ENCODE data around the gene GNG2.

GNG2 gene

DNA sequence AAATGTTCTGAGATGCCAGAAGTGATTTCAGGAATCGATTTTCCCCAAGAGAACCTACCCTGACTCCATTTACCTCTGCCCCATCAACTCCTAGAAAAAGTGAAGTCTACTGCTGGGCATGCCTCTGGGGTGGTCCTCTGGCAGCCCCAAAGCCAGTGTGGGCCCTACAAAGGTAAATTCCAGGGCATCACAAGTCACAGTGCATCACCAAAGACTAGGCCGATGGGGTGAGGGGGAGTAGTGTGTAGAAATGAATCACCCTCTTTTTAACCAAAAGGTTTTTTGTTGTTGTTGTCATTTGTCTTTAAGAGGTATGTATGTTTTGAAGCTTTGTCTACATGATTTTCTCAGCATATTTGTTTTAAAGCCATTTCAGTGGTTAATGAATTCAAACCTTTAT is 82.6 kb downstream of the GNG2 start:
- DNase-seq = no peak

GRCh38 chr14:51950007-51950406 is 89.6 kb downstream of the GNG2 start:
- no peak for DNase-seq

- no peak for DNase-seq
Measured at GRCh38 chr14:51951656-51952055, 91.2 kb downstream of the GNG2 start.

- DNase-seq = no peak
Measured at GRCh38 chr14:51954031-51954430, 93.6 kb downstream of the GNG2 start.

DNA sequence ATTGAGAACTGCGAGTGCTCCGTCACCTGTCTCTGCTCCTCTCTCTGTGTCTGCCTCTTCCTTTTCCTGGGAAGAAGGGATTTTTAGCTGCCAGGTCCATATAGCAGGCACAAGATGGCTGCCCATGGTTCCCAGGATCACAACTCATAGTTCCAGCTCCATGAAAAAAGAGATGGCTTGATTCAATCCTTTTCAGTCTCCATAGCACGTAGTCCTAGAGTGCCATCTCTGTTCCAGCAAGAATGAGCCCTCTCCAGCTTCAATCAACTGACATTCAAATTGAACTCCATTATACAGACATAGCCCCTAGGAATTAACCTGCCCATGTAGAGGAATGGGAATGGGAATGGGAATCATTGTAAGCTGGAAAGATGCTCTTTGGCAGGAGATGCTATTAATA is 94.2 kb downstream of the GNG2 start:
- DNase-seq = no peak

DNA sequence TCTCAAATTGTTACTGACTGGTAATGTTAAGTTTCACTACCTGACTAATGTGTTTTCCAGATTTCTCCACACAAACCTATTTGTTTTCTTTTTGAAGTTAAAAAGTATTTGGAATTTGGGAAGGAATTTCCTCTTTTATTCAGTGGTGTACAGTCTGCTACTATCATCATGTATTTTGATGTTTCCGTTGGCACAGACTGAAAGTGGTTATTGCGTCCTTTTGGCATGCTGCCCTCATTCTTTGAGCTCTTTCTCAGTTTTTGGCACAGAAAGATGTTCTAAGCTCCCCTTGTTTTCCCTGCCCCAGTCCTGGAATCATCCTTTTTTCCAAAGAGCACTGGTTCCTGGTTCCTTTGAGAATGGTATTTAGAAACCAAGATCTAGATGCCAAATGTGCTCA is 97.5 kb downstream of the GNG2 start:
- no peak for DNase-seq

DNA sequence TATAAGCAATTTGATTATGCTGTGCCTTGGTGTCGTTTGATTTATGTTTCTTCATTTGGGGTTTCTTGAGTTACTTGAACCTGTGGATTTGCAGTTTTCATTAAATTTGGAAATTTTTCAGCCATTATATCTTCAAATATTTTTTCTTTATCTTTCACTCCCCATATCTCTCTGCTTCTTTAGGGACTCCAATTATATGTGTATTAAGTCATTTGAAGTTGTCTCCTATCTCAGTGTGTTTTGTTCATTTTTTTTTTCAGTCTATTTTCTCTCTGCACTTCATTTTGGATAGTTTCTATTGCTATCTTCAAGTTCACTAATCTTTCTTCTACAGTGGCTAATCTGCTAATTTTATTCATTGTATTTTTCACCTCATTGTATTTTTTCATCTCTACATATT is 99.5 kb downstream of the GNG2 start:
- no peak for DNase-seq

DNA sequence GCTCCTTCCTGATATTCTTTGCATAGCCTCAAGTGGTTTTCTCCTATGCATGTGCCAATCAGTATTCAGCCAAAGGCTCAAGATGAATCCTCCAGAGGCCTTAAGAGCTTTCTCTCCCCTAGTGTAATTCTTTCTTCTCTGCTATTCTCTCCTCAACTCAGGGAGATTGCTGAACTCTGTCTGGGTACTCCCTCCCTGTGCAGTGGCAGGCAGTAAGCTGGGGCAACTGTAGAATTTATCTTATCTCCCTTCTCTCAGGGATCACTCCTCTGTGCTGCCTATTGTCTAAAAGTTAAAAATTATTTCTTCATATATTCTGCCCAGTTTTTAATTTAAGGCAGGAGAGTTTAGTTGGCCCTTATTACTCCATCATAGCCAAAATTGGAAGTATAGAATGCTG is 100.5 kb downstream of the GNG2 start:
- no peak for DNase-seq

DNA sequence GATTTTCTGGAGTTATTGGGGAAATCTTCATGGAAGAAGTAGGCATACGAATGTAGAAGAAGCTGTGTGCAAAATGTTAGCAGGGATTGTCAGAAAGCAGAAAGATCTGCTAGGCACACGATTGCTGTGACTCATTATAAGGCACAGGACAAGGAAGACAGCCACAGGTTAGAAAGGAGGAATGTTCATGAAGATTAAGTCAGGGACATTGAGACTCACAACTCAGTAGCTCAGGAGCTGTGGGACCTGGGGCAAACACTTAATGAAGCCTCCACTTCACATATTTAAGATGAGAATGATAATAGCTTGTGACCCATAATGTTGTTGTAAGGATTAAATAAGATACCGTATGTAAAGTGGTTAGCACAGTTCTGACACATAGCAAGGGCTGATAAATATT is 102.3 kb downstream of the GNG2 start:
- DNase-seq = no peak

GRCh38 chr14:51963286-51963685 is 102.9 kb downstream of the GNG2 start:
- no peak for DNase-seq

GRCh38 chr14:51967521-51967920 is 107.1 kb downstream of the GNG2 start:
- DNase-seq = no peak

GRCh38 chr14:51969852-51970540 is 109.6 kb downstream of the GNG2 start:
- no peak for DNase-seq

GRCh38 chr14:51972566-51972965 is 112.2 kb downstream of the GNG2 start:
- DNase-seq = no peak

DNA sequence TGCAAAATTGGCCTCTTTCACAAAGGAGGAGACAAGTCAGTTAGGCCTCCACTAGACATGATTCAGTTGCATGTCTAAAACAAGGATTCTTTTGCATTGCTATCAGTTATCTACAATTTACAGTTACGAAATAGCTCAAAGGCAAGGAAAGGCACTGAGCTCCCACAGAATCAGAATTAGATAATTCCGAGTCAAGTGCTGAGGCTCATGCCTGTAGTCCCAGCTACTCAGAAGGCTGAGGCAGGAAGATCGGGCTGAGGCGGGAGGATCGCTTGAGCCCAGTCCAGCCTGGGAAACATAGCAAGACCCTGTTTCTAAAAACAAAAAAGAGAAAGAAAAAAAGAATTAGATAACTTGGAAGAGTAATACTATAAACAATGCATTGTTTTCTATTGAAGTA is 116.7 kb downstream of the GNG2 start:
- no peak for DNase-seq

GRCh38 chr14:51978681-51979085 is 118.3 kb downstream of the GNG2 start:
- DNase-seq = no peak

GRCh38 chr14:51979088-51979709 is 118.8 kb downstream of the GNG2 start:
- DNase-seq = peak; percentile 84 to 94 (median 89)

DNA sequence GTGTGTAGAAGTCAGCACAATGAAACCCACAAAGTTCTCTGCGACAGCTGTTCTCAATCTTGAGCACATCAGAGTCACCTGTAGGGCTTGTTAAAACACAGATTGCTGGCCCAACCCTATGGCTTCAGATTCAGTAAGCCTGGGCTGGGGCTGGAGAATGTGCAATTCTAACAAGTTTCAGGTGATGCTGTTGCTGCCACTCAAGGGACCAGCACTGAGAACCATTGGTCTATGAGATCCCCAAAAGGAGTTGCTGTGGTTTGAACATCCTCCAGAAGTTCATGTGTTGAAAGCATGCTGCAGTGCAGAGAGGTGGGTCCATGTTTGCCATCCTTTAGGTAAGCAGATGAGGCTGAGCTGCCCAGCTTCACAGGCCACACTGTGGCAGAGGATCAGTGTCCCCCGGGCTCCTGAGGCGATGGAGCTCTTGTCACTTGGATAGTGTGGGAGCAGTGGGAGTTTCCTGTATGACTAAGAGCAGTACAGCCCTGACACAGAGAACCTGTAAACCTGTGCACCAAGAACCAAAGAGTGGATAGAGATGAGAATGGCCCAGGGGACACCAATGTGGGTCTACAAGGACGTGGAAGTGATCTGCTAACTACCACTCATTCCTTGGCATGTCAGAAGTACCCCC is 120.9 kb downstream of the GNG2 start:
- DNase-seq = no peak

DNA sequence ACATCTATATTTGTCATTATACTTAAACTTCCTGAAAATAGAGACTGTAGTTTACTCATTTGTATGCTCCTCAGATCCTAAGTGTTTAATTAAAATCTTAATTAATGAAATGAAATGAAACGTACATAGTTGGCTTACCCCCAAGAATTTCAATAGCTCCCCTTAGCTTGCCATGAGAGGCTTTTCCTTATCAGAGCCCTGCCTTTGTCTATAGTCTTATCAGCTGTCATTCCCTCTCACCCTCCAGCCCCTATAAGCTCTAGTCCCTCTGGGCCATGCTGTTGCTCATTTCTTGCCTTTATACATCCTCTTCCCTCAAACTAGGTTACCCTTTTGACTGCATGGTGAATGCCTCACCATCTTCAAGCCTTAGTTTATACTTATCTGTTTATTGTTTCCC is 127.8 kb downstream of the GNG2 start:
- DNase-seq = no peak

DNA sequence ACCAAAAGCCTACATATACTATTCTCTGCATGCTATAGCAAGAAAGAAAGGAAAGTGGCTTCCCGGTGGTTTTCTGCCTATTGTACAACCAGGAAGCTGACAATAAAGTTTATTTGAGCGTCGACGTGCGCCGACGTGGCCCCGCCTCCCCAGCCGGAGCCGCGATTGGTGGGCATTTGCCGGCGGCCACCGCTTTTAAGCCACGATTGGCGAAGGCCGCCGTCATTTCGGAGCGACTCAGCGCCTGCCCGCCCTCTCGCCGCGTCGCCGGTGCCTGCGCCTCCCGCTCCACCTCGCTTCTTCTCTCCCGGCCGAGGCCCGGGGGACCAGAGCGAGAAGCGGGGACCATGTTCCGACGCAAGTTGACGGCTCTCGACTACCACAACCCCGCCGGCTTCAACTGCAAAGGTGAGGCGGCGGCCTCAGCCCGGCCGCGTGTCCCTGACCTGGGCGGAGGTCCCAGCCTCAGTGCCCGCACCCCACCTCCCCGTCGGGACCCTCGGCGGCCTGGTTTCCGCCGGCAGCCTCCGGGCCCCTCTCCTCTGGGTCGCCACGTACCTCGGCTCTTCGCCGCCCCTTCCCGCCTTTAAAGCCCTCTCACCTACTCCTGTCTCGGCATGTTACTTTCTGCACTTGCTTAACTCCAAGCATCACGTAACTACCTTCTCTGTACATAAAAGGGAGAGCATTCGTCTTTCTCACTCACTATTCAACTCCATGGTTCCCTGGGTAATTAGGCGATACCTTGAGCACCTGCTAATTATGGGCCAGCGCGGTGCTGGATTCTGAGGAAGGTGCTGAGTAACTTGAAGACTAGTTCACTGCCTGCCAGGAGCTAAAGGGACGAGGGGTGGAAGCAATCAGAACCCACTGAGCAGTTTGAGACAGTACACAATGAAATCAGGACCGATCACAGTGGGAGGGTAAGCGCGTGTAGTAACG is 129.2 kb downstream of the GNG2 start, which contains the start of gene RTRAF:
RTRAF (plus strand) TSS at position 254 of the 942 bp plus-strand sequence; CDS start at position 348, 94 bp downstream.
- DNase-seq = peak; percentile 94 to 98 (median 97)

- DNase-seq = no peak
Measured at GRCh38 chr14:51990488-51990887, 130.1 kb downstream of the GNG2 start.

GRCh38 chr14:51993285-51993920 is 133.0 kb downstream of the GNG2 start:
- peak in 1 of 4 experiments; percentile 43 for DNase-seq

DNA sequence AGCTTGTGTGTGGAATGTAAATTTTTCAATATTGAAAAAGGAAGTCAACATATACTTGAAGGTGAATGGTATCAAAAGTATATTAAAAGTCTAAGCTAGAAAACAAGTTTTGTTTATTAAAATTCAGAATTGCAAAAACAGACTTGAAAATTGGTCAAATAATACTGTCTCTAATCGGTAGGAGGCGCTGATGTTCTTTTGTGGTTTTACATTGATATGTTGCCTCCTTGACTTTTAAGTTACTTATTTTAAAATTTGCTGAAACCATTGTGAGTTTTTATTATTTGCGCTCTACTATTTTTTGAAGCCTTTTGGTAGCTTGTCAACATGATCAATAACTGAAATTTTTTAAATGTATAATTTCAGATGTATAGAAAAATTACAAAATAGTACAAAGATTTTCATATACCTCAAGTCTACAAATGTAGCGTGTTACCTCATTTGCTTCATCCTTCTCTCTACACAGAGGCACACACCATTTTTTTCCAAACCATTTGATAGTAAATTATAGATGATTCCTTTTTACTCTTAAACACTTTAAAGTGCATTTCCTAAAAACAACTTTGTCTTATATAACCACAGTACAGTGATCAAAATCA is 135.8 kb downstream of the GNG2 start:
- DNase-seq = peak; percentile 37 to 67 (median 58)

Measured in suppressor macrophage (primary cell).